Fibroblast of skin of left biceps (primary cell): Measurements from ENCODE around the gene SPTBN1.
"Not testable (repeated sequence)": the region's sequence is repeated elsewhere in the genome, so short reads cannot be mapped to it uniquely, and the experiment has no call there.

Experiments
- DNase-seq, 2 experiments: peaks; one replicate each; pipeline ENCODE4 v3.0.0-alpha.2; 2013; ENCODE audit warnings: low read depth in 2 of 2

SPTBN1 gene

DNA sequence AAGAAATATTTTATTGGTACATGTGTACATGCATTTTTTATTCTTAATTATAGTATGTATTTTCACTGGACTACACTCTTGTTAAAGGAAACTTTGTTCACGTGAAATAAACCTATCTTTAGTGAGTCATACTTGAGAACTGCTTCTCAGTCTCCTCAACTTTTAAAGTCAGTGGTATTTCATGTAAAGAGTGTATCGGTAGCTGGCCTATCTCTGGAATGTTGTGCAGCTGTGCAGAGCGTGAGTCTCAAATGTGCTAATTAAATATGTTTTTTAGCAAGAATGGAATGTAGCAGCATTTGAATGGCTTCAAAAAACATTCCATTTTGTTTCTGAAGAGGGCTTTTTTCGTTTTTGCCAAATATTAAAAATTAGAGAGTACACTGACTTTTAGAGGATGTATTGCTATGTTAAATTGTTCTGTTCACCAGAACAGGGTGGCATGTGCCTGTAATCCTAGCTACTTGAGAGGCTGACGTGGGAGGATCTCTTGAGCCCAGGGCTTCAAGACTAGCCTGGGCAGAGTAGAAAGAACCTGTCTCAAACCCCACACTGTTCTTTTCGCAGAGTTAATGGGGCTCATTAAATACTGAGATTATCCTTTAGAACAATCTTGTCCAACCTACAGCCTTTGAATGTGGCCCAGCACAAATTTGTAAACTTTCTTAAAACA, 14.3 kb downstream of the SPTBN1 start:
- DNase-seq = peak; percentile 63 to 71

DNA sequence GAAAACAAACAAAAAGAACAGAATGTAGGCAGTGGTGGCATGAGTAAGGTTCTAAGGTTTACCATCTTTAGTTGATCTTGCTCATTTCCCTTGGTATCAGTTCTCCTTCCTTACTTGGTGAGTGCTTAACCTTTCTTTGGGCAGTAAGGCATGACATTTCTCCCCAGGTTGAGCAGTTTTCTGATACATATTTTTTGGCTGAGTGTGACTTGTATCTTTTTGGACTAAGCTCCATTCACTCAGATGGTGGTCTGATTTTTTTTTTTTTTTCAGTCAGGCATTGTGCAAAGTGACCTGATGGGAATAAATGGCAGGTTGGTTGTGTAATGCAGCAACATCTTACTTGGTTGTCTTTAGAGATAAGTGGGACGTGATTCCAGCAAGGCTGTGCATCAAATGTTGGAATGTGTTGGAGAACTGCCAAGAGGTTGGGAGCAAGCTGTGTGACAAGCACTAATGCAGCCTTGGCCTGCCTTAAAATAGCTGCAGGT, 15.1 kb downstream of the SPTBN1 start:
- DNase-seq = peak; percentile 71 to 77

DNA sequence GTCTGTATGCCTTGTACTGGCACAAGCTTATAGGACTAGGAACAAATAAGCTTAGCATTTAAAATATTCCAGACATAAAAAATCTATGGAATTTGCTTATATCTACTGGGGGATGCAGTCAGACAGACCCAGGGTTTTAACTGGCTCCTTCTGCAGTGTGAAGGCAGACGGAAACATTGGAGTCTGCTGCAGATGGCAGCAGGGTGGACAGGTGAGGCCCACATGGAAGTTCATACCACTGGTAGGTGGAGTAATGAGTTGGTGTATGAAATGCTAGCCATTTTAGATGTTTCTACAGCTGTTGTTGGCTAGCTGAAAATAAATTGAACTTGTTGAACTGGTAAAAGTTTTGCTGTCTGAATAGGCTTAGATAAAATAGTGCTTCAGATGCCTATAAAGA, 17.7 kb downstream of the SPTBN1 start:
- DNase-seq = no peak

DNA sequence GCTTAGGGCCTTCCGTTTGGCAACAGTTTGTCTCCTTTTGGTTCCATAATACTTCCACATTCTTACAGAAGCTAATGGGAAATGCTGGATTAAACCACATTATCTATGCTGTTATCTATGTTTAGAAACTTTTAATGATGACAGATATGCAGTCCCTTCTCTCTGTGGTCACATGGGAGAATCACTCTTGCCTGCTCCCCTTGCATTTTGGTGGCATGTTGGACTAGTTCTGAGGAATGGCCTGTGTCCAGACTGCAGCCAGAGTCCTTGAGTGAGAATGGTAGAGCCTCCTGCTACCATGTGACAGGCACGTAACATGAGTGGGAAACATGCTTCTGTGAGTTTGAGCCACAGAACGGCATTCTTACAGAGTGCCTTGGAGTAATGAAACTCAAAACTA, 19.2 kb downstream of the SPTBN1 start:
- DNase-seq = no peak

DNA sequence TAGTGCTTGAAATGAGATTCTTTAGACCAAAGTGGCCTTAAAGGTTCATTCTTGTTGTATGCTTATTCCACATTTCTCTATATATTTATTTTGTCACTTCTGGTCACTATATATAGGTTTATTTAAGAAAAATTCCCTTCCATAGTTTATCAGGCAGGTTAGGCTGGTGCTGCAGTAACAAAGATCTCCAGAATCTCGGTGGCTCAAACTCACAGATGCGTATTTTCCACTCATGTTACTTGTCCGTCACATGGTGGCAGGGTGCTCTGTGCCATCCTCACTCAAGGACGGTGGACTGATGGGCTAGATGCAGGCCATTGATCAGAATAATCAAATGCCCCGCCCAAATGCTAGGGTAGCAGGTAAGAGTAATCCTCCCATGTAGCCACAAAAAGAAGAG, 19.8 kb downstream of the SPTBN1 start:
- DNase-seq = no peak

DNA sequence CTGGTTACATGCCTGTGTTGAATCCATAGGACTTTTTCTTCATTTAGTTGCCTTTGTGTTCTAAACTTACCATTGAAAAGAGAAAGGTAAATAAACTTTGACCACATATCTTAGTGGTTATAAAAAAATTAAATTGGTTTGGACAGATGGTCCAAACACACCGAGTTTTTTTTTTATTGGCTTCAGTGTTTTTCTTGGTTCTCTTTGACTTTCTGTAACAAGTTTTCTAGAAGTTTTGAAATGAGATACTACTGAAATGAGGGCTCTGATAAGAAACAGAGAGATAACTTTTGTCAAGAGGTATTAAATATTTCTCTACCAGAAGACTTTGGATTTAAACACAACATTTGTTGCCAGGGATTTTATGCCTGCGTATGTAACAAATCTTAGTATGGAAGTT, 20.7 kb downstream of the SPTBN1 start:
- no peak for DNase-seq

DNA sequence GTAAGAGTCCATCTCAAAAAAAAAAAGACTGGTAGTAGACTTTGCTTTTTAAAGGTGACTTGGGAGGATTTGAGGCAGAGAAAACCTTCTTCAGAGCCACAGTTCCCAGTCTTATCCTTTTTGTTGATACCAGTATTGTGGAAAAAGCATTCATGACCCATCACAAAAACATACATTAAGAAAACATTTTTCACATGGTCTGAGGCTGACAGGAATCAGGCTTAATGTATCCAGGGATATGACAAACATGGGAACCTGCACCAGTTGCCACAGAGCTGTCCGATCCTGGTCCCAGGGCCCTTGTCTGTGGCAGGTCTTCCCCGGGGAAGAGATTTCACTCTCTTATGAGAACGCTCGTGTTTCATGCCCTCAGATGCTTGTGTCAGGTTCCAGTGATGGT, 21.8 kb downstream of the SPTBN1 start:
- no peak for DNase-seq

DNA sequence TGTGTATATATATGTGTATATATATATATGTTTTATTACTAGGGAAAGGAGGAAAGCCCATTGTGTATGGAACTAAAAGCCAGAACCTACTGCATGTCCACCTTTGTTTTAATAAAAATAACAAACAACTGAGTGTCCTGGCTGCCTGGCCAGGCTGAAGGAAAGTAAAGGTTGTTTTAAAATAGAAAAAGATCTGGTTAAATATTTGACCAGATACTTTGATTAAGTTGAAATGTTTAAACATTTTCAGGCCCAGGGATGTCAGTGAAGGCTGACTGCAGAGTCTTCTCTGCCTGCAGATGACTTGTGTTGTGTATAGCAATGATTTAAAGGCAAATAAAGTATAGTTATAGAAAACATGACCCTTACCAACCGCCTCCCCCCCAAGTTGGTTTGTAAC, 22.8 kb downstream of the SPTBN1 start:
- DNase-seq = no peak

DNA sequence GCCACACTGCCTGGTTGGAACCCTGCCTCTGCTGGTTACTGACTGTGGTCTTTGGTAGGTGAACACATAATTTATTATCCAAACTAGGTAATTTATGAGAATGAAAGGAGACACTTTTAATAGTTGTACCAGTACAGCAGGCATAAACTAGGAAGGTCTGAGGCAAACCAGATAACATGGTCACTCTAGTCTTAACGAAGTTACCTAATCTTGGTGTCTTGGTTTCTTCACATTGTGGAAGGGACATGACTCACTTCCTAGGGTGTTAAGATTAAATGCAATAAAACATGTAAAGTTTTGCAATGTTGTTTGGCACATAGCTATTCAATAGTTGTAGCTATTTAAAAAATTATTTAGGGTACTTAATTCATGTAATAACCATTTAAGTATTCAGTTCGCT, 23.3 kb downstream of the SPTBN1 start:
- DNase-seq = no peak

DNA sequence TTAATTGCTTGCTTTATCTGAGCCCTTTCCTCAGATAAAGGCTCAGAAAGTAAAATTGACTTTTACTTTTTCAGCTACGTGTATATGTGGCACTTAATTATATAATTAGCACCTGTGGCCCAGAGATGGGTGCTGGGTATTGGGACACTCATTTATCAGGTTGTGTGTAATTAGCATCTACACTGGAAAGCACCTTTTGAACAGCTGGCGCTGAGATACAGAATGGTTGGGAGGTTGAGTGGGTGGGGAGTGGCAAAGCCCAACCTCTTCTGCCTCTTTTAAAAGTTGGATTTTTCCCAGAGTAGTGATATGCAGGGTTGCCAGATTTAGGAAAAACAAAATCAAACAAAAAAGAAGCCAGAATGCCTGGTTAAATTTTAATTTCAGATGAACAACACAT, 23.9 kb downstream of the SPTBN1 start:
- DNase-seq = no peak

DNA sequence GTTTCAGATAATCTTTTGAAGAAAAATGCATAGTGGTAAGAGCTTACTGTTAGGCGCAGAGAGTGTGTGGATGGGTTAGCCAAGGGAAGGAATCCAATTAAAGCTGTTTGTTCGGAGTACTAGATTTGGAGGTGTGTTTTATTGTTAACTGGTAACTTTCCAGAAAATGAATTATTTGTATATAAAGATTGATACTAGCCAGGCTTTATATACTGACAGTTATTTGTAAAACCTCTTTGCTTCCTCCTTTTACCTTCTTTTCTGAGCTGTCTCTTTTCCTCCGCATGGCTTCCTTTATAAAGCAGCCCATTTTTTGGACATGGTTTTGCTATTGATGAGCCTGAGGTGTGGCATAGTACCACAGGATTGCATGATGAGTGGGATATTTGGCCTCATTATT, 25.6 kb downstream of the SPTBN1 start:
- no peak for DNase-seq

DNA sequence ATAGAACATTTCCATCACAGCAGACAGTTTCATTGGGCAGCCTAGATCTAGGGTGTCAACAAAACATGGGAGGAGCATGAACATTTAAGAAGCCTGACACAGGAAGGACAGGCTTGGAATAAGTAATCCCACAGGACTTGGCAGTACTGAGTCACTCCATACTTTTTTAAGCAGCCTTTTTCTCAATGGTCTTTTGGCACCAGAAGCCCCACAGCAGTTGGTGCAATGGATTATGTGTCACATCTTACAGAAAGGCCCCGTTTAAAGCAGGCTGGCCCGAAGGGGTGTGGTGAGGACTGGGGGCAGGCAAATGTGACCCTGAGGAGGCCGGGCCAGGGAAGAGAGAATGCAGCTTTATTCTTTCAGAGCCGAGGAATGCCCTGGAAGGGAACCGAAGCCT, 26.6 kb downstream of the SPTBN1 start:
- DNase-seq = no peak

DNA sequence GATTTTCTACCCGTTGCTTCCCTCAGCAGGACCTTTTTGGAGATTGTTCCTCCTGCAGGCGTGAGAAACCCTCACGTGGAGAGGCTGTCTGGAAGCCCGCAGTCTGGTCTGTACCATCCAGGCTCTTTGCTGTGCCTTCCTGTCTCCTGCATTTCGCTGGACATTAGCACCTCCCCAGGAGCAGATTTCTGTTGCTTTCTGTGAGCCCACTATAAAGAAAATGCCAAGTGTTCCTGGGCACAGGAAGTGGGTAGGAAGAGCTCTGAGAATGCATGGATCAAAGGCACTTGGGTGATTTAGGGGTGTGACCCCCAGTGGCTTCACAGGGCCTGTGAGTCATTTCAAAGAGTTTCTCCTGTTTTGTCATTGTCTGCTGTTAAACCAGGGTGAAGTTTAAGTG, 27.3 kb downstream of the SPTBN1 start:
- no peak for DNase-seq

DNA sequence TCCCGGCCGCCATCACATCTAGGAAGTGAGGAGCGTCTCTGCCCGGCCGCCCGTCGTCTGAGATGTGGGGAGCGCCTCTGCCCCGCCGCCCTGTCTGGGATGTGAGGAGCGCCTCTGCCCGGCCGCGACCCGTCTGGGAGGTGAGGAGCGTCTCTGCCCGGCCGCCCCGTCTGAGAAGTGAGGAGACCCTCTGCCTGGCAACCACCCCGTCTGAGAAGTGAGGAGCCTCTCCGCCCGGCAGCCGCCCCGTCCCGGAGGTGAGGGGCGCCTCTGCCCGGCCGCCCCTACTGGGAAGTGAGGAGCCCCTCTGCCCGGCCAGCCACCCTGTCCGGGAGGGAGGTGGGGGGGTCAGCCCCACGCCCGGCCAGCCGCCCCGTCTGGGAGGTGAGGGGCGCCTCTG, 29.6 kb downstream of the SPTBN1 start:
- DNase-seq = not testable (repeated sequence)

DNA sequence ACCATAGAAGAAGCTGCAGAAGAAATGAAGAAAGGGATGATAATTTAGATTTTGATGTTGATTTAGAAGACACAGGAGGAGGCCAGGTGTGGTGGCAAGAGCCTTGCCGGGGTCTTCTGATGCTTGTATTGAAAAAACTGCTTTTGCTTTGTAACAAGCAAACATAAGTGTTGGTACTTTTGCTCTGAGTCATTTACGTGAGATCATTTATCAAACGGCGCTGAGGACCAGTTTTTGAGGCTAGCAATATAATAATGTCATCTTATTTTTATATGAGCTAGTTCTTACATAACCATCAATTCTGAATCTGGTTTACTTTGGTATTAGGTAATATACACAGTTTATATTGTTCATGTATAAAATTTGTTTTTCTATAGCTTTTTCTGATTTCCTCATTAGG, 30.6 kb downstream of the SPTBN1 start:
- no peak for DNase-seq

DNA sequence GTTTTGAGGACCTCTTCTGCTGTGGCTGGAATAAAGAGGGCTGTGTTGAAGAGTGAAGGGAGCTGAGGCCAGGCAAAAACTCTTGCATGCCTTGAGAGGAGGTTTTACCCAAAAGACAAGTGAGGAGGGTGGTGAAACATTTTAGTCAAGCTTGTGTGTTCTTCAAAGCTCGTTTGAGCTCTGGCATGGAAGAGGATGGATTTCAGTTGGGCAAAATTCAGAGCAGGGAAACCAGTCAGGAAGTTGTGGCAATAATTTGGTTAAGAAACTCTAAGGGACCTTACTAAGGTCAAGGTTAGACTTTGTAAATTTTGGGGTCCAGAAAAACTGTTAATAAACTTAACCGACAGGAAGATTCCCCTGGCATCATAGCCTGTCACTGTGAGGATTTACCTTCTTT, 34.7 kb downstream of the SPTBN1 start:
- DNase-seq = no peak

DNA sequence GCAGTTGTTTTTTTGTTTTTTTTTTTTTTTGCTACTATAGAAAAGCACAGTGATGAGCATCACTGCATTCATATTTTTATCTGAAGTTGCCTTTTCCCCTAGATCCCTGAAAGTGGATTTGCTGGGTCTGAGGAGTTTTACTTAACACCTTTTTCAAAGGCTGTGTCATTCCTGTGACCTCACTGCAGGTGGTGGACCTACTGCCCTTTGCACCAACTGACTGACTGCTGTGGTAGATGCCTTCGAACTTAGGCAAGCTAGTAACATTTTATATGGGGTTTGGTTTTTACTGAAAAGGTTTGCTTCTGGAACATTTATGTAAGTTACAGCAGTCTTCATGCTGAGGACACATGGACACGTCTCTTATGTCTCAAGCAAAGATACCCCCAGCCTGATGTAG, 36.2 kb downstream of the SPTBN1 start:
- no peak for DNase-seq

DNA sequence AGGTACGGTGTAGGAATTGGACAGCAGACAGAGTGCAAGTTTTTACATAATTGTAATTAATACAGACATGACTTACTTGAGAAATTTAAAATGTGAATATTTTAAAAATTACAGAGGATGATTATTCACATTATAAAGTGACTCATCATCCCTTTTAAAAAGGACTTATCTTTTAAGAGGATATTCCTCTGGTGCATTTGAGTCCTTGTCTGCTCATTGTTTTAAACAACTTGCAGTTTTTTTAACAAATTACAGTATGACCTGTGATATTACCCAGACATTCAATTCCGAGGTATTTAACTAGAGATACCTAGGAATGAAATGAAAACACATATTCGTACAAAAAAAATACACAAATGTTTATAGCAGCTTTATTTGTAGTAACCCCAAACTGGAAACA, 38.0 kb downstream of the SPTBN1 start:
- no peak for DNase-seq

DNA sequence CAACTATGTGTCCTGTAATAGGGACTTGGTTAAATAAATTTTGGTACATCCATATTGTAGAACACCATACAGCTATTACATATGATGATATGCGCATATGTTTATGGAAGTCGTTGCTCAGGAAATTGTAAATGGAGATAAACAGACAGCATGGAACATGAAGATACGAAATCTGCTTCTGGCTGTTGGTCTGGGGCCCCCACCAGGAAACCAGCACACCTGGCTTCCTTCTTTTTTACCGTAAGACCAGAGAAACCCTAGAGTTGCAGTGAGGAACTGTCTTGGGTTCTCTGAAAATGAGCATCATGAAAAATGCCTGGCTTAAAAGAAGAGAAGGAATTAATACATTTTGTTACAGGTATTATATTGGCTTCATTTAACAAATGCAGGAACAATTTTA, 40.8 kb downstream of the SPTBN1 start:
- no peak for DNase-seq

DNA sequence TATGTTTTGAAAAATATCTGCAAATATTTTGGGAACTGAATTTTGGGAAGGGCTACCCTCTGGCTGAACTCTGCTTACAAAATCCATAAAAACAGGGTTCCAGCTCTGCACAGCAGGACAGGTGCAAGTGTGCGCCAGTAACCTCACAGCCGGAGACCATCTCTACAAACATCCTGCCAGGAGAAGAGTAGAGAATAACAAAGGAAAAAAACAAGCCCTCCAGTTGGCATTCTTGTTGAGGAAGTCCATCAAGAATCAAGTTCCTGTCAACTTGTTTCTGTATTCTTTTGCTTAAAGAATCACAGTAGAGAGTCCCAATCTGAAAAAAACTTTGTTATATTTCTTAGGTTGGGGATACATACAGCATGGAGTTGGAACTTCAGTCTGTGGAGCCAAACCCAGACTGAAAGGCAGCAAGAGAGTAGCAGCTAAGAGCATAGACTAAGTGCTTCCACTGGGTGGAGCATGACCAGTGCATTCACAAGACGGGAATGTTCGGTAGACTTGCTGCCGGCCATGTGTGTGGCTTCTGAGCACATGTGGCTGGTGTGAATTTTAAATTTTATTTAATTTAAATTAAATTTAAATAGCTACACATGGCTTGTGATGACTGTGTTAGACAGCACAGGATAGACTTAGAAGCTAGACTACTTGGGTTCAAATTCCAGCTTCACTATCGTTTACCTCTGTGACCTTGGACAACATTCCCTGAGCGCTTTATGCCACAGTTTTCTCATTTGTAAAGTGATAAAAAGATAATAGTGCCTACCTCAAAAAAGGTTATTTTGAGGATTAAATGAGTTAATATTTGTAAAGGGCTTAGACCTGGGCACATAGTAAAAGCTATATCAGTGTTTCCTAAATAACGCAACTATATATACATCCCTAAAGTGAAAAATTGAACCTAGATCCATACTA, 41.9 kb downstream of the SPTBN1 start:
- DNase-seq = no peak

DNA sequence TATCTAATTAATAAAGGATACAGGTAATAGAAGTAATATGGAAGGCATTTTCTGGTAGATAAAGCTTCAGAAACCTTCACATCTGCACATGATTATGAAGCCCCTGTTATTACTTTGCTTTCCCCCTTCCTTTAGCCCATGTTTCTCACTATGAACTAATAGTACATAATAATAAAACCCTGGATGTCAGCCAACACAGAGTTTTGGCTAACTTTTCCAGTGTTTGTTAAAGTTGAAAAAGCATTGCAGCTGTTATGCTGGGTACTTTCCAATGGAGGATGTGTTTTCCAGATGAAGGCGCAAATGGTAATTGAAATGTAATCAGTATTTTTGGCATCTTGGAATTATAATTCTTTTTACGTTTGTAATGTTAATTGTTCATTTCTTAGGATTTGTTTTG, 43.5 kb downstream of the SPTBN1 start:
- peak in 1 of 2 experiments; percentile 43 for DNase-seq

DNA sequence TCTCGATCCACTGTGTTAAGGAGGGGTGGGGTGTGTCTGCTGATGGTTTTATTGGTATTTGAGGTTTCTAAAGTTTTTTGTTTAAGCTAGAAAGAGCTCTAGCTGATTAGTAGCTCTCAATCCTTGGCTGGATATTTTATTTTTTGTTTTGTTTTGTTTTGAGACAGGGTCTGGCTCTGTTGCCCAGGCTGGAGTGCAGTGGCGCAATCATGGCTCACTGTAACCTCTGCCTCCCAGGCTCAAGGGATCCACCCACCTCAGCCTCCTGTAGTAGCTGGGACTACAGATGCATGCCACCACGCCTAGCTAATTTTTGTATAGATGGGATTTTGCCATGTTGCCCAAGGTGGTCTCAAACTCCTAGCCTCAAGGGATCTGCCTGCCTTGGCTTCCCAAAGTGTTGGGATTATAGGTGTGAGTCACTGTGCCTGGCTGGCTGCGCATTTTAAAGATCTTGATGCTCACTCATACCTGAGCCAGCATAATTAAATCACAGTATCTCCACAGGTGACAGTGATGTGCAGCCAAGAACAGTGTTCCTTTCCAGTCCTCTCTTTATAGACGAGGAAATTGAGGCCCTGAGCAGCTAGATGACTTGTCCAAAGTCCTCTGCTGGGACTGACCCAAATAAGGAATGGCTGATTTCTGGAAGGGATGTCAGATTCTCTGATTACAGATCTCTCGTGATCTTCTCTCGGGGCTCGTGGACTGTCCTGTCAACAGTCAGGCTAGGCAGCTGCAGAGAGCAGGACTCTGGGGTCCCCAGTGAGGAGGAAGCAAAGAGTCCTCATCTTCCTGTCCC, 44.5 kb downstream of the SPTBN1 start:
- no peak for DNase-seq
